K562 (cell line): ENCODE measurements around the gene GMEB2. TPM values are rescaled to one million over a fixed set of nuclear protein-coding genes. Genes with fewer than 3 reads are reported as not detected.

Experiments
- ATAC-seq: fragments of 200-7000 bp; cut with Tn5 transposase; 3 replicates; pipeline ENCODE4 v1.9.1; 2020; ENCODE audit warnings: moderate library complexity
- BruUV-seq: library from RNA; stranded (reverse); fragments of 400-500 nt; replicated peaks from 2 replicates; lab custom pipeline; 2021; lab: Mats Ljungman, UMichigan
- CTCF ChIA-PET: fragments of 300-600 bp; formaldehyde crosslinking; extraction: SDS; loops from one replicate; lab custom pipeline; 2021; ENCODE audit warnings: low intra/inter-chr PET ratio; lab: Yijun Ruan, JAX
- POLR2A ChIA-PET: fragments of 300-600, 350-650 bp; sonication (Branson Sonifier 250); formaldehyde crosslinking; extraction: SDS; loops from one replicate; lab custom pipeline; 2021; ENCODE audit warnings: antibody characterized with exemption, inconsistent platforms; lab: Yijun Ruan, JAX
- DNase-seq, 4 experiments: peaks; one replicate each; pipeline versions ENCODE4 v3.0.0 to v3.0.0-alpha.2; 2011 to 2018; ENCODE audit warnings: low spot score in 3 of 4, mixed read lengths in 3 of 4; ENCODE audit errors: extremely low read depth in 1 of 4
- FAIRE-seq: peaks from 2 replicates; lab custom pipeline; 2011; peaks lifted over from hg19 to GRCh38; lab: Jason Lieb, UNC
- H2AFZ ChIP-seq: 2 replicates; pipeline ENCODE4 v1.6.0; 2011; ENCODE audit warnings: low read depth, low read length, control low read depth, inconsistent platforms
- H3K27ac ChIP-seq: fragments of 200-600 bp; 3 replicates; pipeline ENCODE4 v1.8.0; 2011; ENCODE audit warnings: low read depth, mild to moderate bottlenecking, control low read depth, inconsistent platforms, low read length, moderate library complexity, mixed read lengths; ENCODE audit errors: extremely low read depth
- H3K27me3 ChIP-seq, 2 experiments: fragments of 300-600 bp in 1 of 2; 2 replicates in 1 of 2; 3 replicates in 1 of 2; pipeline versions ENCODE4 v1.6.0 to v1.8.0; 2011; ENCODE audit warnings: inconsistent platforms in 2 of 2, low read length in 2 of 2, mild to moderate bottlenecking in 1 of 2, mixed read lengths in 1 of 2, moderate library complexity in 1 of 2; ENCODE audit not compliant: control insufficient read depth in 2 of 2, insufficient read depth in 2 of 2
- H3K36me3 ChIP-seq: fragments of 300-600 bp; 3 replicates; pipeline ENCODE4 v1.8.0; 2011; ENCODE audit warnings: mild to moderate bottlenecking, low read length, inconsistent platforms; ENCODE audit not compliant: control insufficient read depth, insufficient read depth
- H3K4me1 ChIP-seq, 2 experiments: fragments of 200-600 bp in 1 of 2; replicated peaks in 1 of 2; 2 replicates in 1 of 2; 3 replicates in 1 of 2; pipeline versions ENCODE4 v1.5.1 to v1.8.0; 2011; ENCODE audit warnings: inconsistent platforms in 2 of 2, low read length in 2 of 2, mild to moderate bottlenecking in 1 of 2, mixed read lengths in 1 of 2, moderate library complexity in 1 of 2; ENCODE audit not compliant: control insufficient read depth in 2 of 2, insufficient read depth in 2 of 2
- H3K4me2 ChIP-seq: 2 replicates; pipeline ENCODE4 v1.6.1; 2011; ENCODE audit warnings: low read length, control low read depth, inconsistent platforms, mixed read lengths; ENCODE audit not compliant: insufficient read depth
- H3K4me3 ChIP-seq: fragments of 200-600 bp; sonication (generic), shearing (Covaris generic); 2 replicates; pipeline ENCODE4 v1.5.1; 2016; ENCODE audit warnings: control low read depth, inconsistent platforms
- H3K79me2 ChIP-seq: fragments of 200-600 bp; 3 replicates; pipeline ENCODE4 v1.8.0; 2011; ENCODE audit warnings: low read length, inconsistent platforms; ENCODE audit not compliant: control insufficient read depth, insufficient read depth
- H3K9ac ChIP-seq, 2 experiments: 2 replicates each; pipeline versions ENCODE4 v1.6.0 to v1.6.1; 2011; ENCODE audit warnings: low read depth in 2 of 2, low read length in 2 of 2, control low read depth in 1 of 2, inconsistent platforms in 1 of 2, mild to moderate bottlenecking in 1 of 2, mixed read lengths in 1 of 2; ENCODE audit not compliant: insufficient read depth in 1 of 2
- H3K9me1 ChIP-seq: one replicate; pipeline ENCODE4 v1.6.0; 2011; ENCODE audit warnings: inconsistent platforms, mild to moderate bottlenecking, low read length, moderate library complexity; ENCODE audit not compliant: control insufficient read depth, insufficient read depth
- H3K9me3 ChIP-seq: replicated peaks from 2 replicates; pipeline ENCODE4 v1.5.1; 2011; ENCODE audit warnings: low read depth, low read length, inconsistent platforms; ENCODE audit not compliant: control insufficient read depth, insufficient read depth
- H4K20me1 ChIP-seq: replicated peaks from 2 replicates; pipeline ENCODE4 v1.6.1; 2011; ENCODE audit warnings: low read length, inconsistent platforms, mixed read lengths; ENCODE audit not compliant: control insufficient read depth, insufficient read depth
- CAMTA2 ChIP-seq: fragments of 250-450 bp; sonication (Bioruptor Pico); conservative IDR thresholded peaks from 2 replicates; pipeline ENCODE4 v1.5.1; 2022
- ETV5 ChIP-seq: sonication (generic); formaldehyde crosslinking; IDR thresholded peaks from 2 replicates; pipeline ENCODE4 v1.4.0; 2020; ENCODE audit warnings: low read depth, mild to moderate bottlenecking, missing genetic modification reagents
- GATAD2A ChIP-seq: fragments of 450-650 bp; IDR thresholded peaks from 2 replicates; pipeline ENCODE4 v1.6.1; 2017
- IRF1 ChIP-seq: sonication (generic); formaldehyde crosslinking; IDR thresholded peaks from 2 replicates; pipeline ENCODE4 v1.8.0; 2022; ENCODE audit warnings: missing genetic modification reagents, mild to moderate bottlenecking, borderline replicate concordance
- PPARD ChIP-seq: fragments of 250-450 bp; sonication (Bioruptor Pico); IDR thresholded peaks from 2 replicates; pipeline ENCODE4 v1.8.0; 2022; ENCODE audit warnings: inconsistent platforms, mild to moderate bottlenecking, moderate library complexity
- RBBP5 ChIP-seq: fragments of 200-600 bp; sonication (generic); IDR thresholded peaks from 2 replicates; pipeline ENCODE4 v1.6.1; 2012; ENCODE audit warnings: borderline replicate concordance, mild to moderate bottlenecking, low read length, control low read depth, inconsistent platforms; ENCODE audit not compliant: insufficient read depth, poor library complexity, severe bottlenecking
- TCF7 ChIP-seq: sonication (generic); IDR thresholded peaks from 2 replicates; pipeline ENCODE4 v1.6.1; 2016; ENCODE audit warnings: antibody characterized with exemption, borderline replicate concordance
- TEAD4 ChIP-seq, 2 experiments: sonication (generic) in 1 of 2; formaldehyde crosslinking in 1 of 2; IDR thresholded peaks; 2 replicates each; pipeline versions ENCODE4 v1.6.1 to v1.8.0; 2012 to 2022; ENCODE audit warnings: borderline replicate concordance in 1 of 2, inconsistent platforms in 1 of 2, low read length in 1 of 2, mild to moderate bottlenecking in 1 of 2, missing genetic modification reagents in 1 of 2
- ZNF655 ChIP-seq: fragments of 250-450 bp; sonication (Bioruptor Pico); IDR thresholded peaks from 2 replicates; pipeline ENCODE4 v1.5.0; 2021
- ZNF778 ChIP-seq: fragments of 450-650 bp; formaldehyde crosslinking; IDR thresholded peaks from 2 replicates; pipeline ENCODE4 v1.4.0; 2020; ENCODE audit warnings: mild to moderate bottlenecking, moderate library complexity
- WGBS: fragments of 100-300 bp; shearing (Covaris generic); methylation state at CpG from one replicate; pipeline ENCODE4 v1.1.6; 2016; ENCODE audit warnings: low coverage, mixed read lengths; ENCODE audit not compliant: insufficient coverage; ENCODE audit errors: missing lambda C conversion rate; 5-methylcytosine and 5-hydroxymethylcytosine counted together
- in situ Hi-C: fragments of 300-500 bp; cut with MboI; formaldehyde crosslinking; loops from 4 replicates; pipeline ENCODE4 v1.15.0; 2018; ENCODE audit warnings: inconsistent platforms, mixed read lengths
- intact Hi-C: fragments of 100-400 bp; cut with micrococcal nuclease; formaldehyde crosslinking; loops from 2 replicates; pipeline ENCODE4 v1.14.2; 2022
- polyA plus RNA-seq, 8 experiments: library from polyadenylated mRNA; depleted of rRNA in 4 of 8; stranded (reverse) in 5 of 8; unstranded in 3 of 8; fragments of >200 nt; fragmentation: Nextera tagmentation in 2 of 8; fragmentation: Illumina TruSeq in 1 of 8; extraction: Ambion mirVana in 2 of 8; extraction: Trizol in 1 of 8; gene quantifications; 2 replicates each; pipeline versions ENCODE4 v1.2.1 to v1.2.3, GENCODE V29; 2011 to 2014; ENCODE audit warnings: inconsistent platforms in 1 of 8, missing spikeins in 1 of 8
- total RNA-seq, 7 experiments: library from RNA; depleted of rRNA in 6 of 7; stranded (reverse); fragments of >200 nt in 6 of 7; fragmentation: Illumina TruSeq in 2 of 7; extraction: Trizol in 2 of 7; gene quantifications; 2 replicates each; pipeline versions ENCODE4 v1.2.1 to v1.2.3, GENCODE V29; 2011 to 2021; ENCODE audit warnings: low replicate concordance in 1 of 7
- TF ChIP-seq, protein P1 (sequence below): fragments of 450-650 bp; IDR thresholded peaks from 2 replicates; pipeline ENCODE4 v1.7.1; 2018; ENCODE audit warnings: mild to moderate bottlenecking, low read depth; ENCODE audit not compliant: partially characterized antibody
- TF ChIP-seq, protein P2 (sequence below): fragments of 250-450 bp; sonication (Bioruptor Pico); IDR thresholded peaks from 2 replicates; pipeline ENCODE4 v1.5.0; 2022; ENCODE audit warnings: mild to moderate bottlenecking

The GMEB2 gene
- total and polyA plus RNA-seq, 9 of the 15 experiments (the other 6 are each of a cell fraction or from before 2014, with no cell fraction given) = 0.03 to 13.9 (median 6.3) TPM

- H3K9me1 ChIP-seq = no peaks in the 10 kb centered on the region
- no TSS peak for BruUV-seq
- in situ Hi-C loops = no loop called here
- peaks cover 0 to 24% of the 10 kb centered on the region in 2 experiments; a peak in 2 of 5 replicates for H3K27me3 ChIP-seq
- no peaks in the 10 kb centered on the region for H3K9me3 ChIP-seq
- POLR2A ChIA-PET = interaction anchor here (0.5 to 1.1 kb wide), 4 partner anchors 9 to 135 kb away, joined by 3 read pairs; no protein-coding TSS in a partner anchor
- no peaks in the 10 kb centered on the region for H3K79me2 ChIP-seq
- WGBS = 64% methylated on average over 40 of the region's 54 CpGs
- FAIRE-seq (no peak), DNase-seq (no peak), ATAC-seq (no peak)
- no peak overlapping the region for H3K4me2 ChIP-seq
- H2AFZ ChIP-seq = no peak overlapping the region
- H3K27ac ChIP-seq = no peak overlapping the region
- H4K20me1 ChIP-seq = no peaks in the 10 kb centered on the region
- no peaks in the 10 kb centered on the region for H3K36me3 ChIP-seq
- intact Hi-C loops = no loop called here
- H3K4me1 ChIP-seq = peaks cover 0 to 84% of the 10 kb centered on the region in 2 experiments; a peak in 3 of 5 replicates
- CTCF ChIA-PET = no interaction called here
- H3K4me3 ChIP-seq = no peak overlapping the region
- peak overlapping the region in 1 of 2 experiments; percentile 17; a peak in 1 of 4 replicates for H3K9ac ChIP-seq
- TF ChIP-seq RBBP5 (no peak), CAMTA2 (CRISPR knock-in tag) (no peak), GATAD2A (no peak), TCF7 (no peak), IRF1 (CRISPR knock-in tag) (no peak), PPARD (CRISPR knock-in tag) (no peak), TEAD4 (IDR thresholded peaks at IDR 0.05; ENCODE audit: low read length) (no peak), TEAD4 (CRISPR knock-in tag; IDR thresholded peaks at IDR 0.05; ENCODE audit: borderline replicate concordance) (no peak), ZNF655 (CRISPR knock-in tag) (no peak), ETV5 (CRISPR knock-in tag) (no peak), ZNF778 (no peak)
- TF ChIP-seq, protein P1, sequence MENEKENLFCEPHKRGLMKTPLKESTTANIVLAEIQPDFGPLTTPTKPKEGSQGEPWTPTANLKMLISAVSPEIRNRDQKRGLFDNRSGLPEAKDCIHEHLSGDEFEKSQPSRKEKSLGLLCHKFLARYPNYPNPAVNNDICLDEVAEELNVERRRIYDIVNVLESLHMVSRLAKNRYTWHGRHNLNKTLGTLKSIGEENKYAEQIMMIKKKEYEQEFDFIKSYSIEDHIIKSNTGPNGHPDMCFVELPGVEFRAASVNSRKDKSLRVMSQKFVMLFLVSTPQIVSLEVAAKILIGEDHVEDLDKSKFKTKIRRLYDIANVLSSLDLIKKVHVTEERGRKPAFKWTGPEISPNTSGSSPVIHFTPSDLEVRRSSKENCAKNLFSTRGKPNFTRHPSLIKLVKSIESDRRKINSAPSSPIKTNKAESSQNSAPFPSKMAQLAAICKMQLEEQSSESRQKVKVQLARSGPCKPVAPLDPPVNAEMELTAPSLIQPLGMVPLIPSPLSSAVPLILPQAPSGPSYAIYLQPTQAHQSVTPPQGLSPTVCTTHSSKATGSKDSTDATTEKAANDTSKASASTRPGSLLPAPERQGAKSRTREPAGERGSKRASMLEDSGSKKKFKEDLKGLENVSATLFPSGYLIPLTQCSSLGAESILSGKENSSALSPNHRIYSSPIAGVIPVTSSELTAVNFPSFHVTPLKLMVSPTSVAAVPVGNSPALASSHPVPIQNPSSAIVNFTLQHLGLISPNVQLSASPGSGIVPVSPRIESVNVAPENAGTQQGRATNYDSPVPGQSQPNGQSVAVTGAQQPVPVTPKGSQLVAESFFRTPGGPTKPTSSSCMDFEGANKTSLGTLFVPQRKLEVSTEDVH = no peak
- TF ChIP-seq, protein P2, sequence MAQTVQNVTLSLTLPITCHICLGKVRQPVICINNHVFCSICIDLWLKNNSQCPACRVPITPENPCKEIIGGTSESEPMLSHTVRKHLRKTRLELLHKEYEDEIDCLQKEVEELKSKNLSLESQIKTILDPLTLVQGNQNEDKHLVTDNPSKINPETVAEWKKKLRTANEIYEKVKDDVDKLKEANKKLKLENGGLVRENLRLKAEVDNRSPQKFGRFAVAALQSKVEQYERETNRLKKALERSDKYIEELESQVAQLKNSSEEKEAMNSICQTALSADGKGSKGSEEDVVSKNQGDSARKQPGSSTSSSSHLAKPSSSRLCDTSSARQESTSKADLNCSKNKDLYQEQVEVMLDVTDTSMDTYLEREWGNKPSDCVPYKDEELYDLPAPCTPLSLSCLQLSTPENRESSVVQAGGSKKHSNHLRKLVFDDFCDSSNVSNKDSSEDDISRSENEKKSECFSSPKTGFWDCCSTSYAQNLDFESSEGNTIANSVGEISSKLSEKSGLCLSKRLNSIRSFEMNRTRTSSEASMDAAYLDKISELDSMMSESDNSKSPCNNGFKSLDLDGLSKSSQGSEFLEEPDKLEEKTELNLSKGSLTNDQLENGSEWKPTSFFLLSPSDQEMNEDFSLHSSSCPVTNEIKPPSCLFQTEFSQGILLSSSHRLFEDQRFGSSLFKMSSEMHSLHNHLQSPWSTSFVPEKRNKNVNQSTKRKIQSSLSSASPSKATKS = no peak
Measured at GRCh38 chr20:63562461-63563224, 64.3 kb downstream of the GMEB2 start.
